ENCODE results near the gene SLC23A1. TPM values are rescaled to one million over a fixed set of nuclear protein-coding genes. Genes with fewer than 3 reads are reported as not detected.

Gene SLC23A1
- polyA plus RNA-seq (2012; ENCODE audit: insufficient read length, low read depth): not detected

GRCh38 chr5:139383275-139383992 is at the start of gene SLC23A1:
Gene SLC23A1 (minus strand): TSS chr5:139383297. CDS start chr5:139383253, 44 bp downstream.
- TF ChIP-seq SIN3A (IDR thresholded peaks at IDR 0.05; ENCODE audit: borderline replicate concordance, insufficient read depth, low read length) (no peak), REST (IDR thresholded peaks at IDR 0.05; ENCODE audit: insufficient read depth in 1 of 2, low read depth in 2 of 2, low read length in 2 of 2) (no peak), POLR2AphosphoS5 (IDR thresholded peaks at IDR 0.05; ENCODE audit: low read depth, low read length) (no peak), TAF1 (IDR thresholded peaks at IDR 0.05; ENCODE audit: borderline replicate concordance, insufficient read depth, low read length) (no peak), FOXP2 (optimal IDR thresholded peaks at IDR 0.05; ENCODE audit: borderline replicate concordance, extremely low read depth, extremely low read length, insufficient read depth) (no peak)

GRCh38 chr5:139431706-139432105 is 48.6 kb upstream of the SLC23A1 start:
- TF ChIP-seq REST (IDR thresholded peaks at IDR 0.05; ENCODE audit: insufficient read depth in 1 of 2, low read depth in 2 of 2, low read length in 2 of 2) (no peak), POLR2AphosphoS5 (IDR thresholded peaks at IDR 0.05; ENCODE audit: low read depth, low read length) (no peak), FOXP2 (optimal IDR thresholded peaks at IDR 0.05; ENCODE audit: borderline replicate concordance, extremely low read depth, extremely low read length, insufficient read depth) (no peak)

- no peak for TF ChIP-seq POLR2AphosphoS5 (IDR thresholded peaks at IDR 0.05; ENCODE audit: low read depth, low read length)
- TF ChIP-seq FOXP2 (optimal IDR thresholded peaks at IDR 0.05; ENCODE audit: borderline replicate concordance, extremely low read depth, extremely low read length, insufficient read depth): no peak
- TF ChIP-seq REST (IDR thresholded peaks at IDR 0.05; ENCODE audit: insufficient read depth in 1 of 2, low read depth in 2 of 2, low read length in 2 of 2): no peak
- no peak for TF ChIP-seq SIN3A (IDR thresholded peaks at IDR 0.05; ENCODE audit: borderline replicate concordance, insufficient read depth, low read length)
- no peak for TF ChIP-seq TAF1 (IDR thresholded peaks at IDR 0.05; ENCODE audit: borderline replicate concordance, insufficient read depth, low read length)
Measured at GRCh38 chr5:139430015-139430414, 46.9 kb upstream of the SLC23A1 start.

- TF ChIP-seq POLR2AphosphoS5 (IDR thresholded peaks at IDR 0.05; ENCODE audit: low read depth, low read length) (no peak), TAF1 (IDR thresholded peaks at IDR 0.05; ENCODE audit: borderline replicate concordance, insufficient read depth, low read length) (no peak), FOXP2 (optimal IDR thresholded peaks at IDR 0.05; ENCODE audit: borderline replicate concordance, extremely low read depth, extremely low read length, insufficient read depth) (no peak), REST (IDR thresholded peaks at IDR 0.05; ENCODE audit: insufficient read depth in 1 of 2, low read depth in 2 of 2, low read length in 2 of 2) (no peak), SIN3A (IDR thresholded peaks at IDR 0.05; ENCODE audit: borderline replicate concordance, insufficient read depth, low read length) (no peak)
Measured at GRCh38 chr5:139426203-139426885, 43.2 kb upstream of the SLC23A1 start.

Measured in PFSK-1 (cell line).